ENCODE results near the gene DAGLB. TPM values are rescaled to one million over a fixed set of nuclear protein-coding genes. Genes with fewer than 3 reads are reported as not detected.

The DAGLB gene
- polyA plus RNA-seq, 3 donors = 15.2 to 47.0 (median 16.4) TPM

DNA sequence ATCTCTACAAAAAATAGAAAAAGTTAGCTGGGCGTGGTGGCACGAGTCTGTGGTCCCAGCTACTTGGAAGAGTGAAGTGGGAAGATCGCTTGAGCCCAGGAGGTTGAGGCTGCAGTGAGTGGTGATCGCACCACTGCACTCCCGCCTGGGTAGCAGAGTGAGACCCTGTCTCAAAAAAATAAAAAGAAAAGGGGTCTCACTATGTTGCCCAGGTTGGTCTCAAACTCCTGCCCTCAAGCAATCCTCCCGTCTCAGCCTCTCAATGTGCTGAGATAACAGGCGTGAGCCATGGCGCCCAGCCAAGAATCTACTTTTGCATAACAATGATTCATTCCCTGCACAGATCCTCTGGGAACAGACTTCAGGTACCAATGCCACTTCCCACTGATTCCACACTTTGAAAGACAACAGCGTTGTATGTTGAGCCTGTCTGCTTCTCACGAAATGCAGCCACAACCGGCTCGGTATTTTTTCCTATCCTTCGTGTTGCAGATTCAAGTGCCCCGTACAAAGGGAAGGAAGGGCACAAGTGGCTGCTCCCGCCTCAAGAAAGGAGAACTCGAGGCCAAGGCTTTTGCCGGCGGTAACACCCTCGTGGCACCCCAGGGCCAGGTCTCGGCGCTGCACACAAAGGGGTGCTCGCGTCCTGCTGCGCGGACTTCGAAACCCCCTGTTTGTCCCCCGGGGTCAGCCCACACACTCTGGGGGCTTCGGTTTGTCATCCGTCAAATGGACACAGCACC is 745 bp downstream of the DAGLB start:
- peaks cover 0 to 4% (median 4%) of the 10 kb centered on the region in 3 donors for H3K27me3 Mint-ChIP-seq (ENCODE audit: low read depth in 3 of 3)
- peaks cover 26 to 37% of the 10 kb centered on the region in 2 donors for H3K36me3 ChIP-seq (replicated peaks in 1 of 2; ENCODE audit: control insufficient read depth in 1 of 2, insufficient read depth in 2 of 2, low read length in 2 of 2)
- peaks cover 36 to 52% of the 10 kb centered on the region in 2 donors for H3K4me1 ChIP-seq (ENCODE audit: control insufficient read depth in 1 of 2, insufficient read depth in 2 of 2, low read length in 2 of 2)
- no peaks in the 10 kb centered on the region for H3K9me3 Mint-ChIP-seq
- DNase-seq = peak; percentile 67 to 77 (median 75)
- H2AFZ ChIP-seq (ENCODE audit: insufficient read depth, low read depth, low read length, poor library complexity, severe bottlenecking) = peak overlapping the region; percentile 86
- H3K9me3 ChIP-seq (replicated peaks in 1 of 2; ENCODE audit: control insufficient read depth in 1 of 2, insufficient read depth in 1 of 2, low read length in 2 of 2) = no peaks in the 10 kb centered on the region
- H3K79me2 ChIP-seq (ENCODE audit: insufficient read depth, low read length) = peaks cover 58% of the 10 kb centered on the region
- H3K27me3 ChIP-seq (ENCODE audit: control insufficient read depth in 2 of 2, insufficient read depth in 2 of 2, low read length in 2 of 2) = no peaks in the 10 kb centered on the region
- peak overlapping the region; percentile 71 to 96 (median 88) for H3K4me3 ChIP-seq (replicated peaks in 1 of 3; ENCODE audit: low read depth in 2 of 3, low read length in 3 of 3)
- peaks cover 34 to 38% of the 10 kb centered on the region in 2 donors for H3K36me3 Mint-ChIP-seq
- peaks cover 51% of the 10 kb centered on the region for H3K4me1 Mint-ChIP-seq
- 6% methylated on average over 26 of the region's 29 CpGs for WGBS (ENCODE audit: insufficient coverage)
- peak overlapping the region; percentile 85 to 96 for H3K27ac ChIP-seq (ENCODE audit: low read depth in 1 of 2, low read length in 2 of 2)
- peaks cover 57% of the 10 kb centered on the region for H4K20me1 ChIP-seq (ENCODE audit: insufficient read depth, low read length)
- TF ChIP-seq, protein P1, sequence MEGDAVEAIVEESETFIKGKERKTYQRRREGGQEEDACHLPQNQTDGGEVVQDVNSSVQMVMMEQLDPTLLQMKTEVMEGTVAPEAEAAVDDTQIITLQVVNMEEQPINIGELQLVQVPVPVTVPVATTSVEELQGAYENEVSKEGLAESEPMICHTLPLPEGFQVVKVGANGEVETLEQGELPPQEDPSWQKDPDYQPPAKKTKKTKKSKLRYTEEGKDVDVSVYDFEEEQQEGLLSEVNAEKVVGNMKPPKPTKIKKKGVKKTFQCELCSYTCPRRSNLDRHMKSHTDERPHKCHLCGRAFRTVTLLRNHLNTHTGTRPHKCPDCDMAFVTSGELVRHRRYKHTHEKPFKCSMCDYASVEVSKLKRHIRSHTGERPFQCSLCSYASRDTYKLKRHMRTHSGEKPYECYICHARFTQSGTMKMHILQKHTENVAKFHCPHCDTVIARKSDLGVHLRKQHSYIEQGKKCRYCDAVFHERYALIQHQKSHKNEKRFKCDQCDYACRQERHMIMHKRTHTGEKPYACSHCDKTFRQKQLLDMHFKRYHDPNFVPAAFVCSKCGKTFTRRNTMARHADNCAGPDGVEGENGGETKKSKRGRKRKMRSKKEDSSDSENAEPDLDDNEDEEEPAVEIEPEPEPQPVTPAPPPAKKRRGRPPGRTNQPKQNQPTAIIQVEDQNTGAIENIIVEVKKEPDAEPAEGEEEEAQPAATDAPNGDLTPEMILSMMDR (IDR thresholded peaks at IDR 0.05) = no peak
- H3K27ac Mint-ChIP-seq = peak overlapping the region; percentile 95 to 98 (median 97)
- H3K9ac ChIP-seq (ENCODE audit: insufficient read depth, low read length, poor library complexity, severe bottlenecking) = peak overlapping the region; percentile 82
- intact Hi-C loops (cut with micrococcal nuclease) = no loop called here
- peak overlapping the region; percentile 85 for H3K4me2 ChIP-seq (replicated peaks; ENCODE audit: extremely low read depth, low read length, poor library complexity, severe bottlenecking)
- peak overlapping the region; percentile 92 to 94 for H3K4me3 Mint-ChIP-seq

DNA sequence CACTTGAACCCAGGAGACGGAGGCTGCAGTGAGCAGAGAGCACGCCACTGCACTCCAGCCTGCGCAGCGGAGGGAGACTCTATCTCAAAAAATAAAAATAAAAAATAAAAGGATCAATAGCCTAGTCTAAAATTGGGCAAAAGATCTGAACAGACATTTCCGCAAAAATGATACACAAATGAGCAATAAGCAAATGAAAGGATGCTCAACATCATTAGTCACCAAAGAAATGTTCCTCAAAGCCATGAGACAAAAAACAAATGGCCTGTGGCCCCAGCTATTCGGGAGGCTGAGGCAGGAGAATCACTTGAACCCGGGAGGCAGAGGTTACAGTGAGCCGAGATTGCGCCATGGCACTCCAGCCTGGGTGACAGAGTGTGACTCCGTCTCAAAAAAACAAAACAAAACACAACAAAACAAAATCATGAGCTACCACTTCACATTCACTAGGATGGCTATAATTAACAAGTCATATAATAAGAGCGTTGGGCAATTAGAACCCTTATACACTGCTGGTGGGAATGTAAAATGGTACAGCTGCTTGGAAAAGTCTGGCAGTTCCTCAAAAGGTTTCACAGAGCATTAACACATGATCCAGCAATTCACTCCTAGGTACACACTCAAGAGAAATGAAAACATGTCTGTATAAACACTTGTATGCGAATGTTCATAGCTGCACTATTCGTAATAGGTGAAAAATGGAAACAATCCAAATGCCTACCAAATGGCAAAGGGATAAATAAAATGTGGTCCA is 3.1 kb downstream of the DAGLB start:
- TF ChIP-seq, protein P1 (IDR thresholded peaks at IDR 0.05) = no peak
- H3K4me3 ChIP-seq (replicated peaks in 1 of 3; ENCODE audit: low read depth in 2 of 3, low read length in 3 of 3) = no peak overlapping the region
- H4K20me1 ChIP-seq (ENCODE audit: insufficient read depth, low read length) = peaks cover 80% of the 10 kb centered on the region
- H3K9me3 ChIP-seq (replicated peaks in 1 of 2; ENCODE audit: control insufficient read depth in 1 of 2, insufficient read depth in 1 of 2, low read length in 2 of 2) = no peaks in the 10 kb centered on the region
- H3K4me2 ChIP-seq (replicated peaks; ENCODE audit: extremely low read depth, low read length, poor library complexity, severe bottlenecking) = no peak overlapping the region
- WGBS (ENCODE audit: insufficient coverage) = 96% methylated on average over 5 of the region's 13 CpGs
- H3K27ac Mint-ChIP-seq = peak overlapping the region in 5 of 7 donors; percentile 50 to 85 (median 67)
- H3K4me3 Mint-ChIP-seq = no peak overlapping the region
- H3K4me1 ChIP-seq (ENCODE audit: control insufficient read depth in 1 of 2, insufficient read depth in 2 of 2, low read length in 2 of 2) = peaks cover 41 to 60% of the 10 kb centered on the region in 2 donors
- peaks cover 32 to 50% of the 10 kb centered on the region in 2 donors for H3K36me3 ChIP-seq (replicated peaks in 1 of 2; ENCODE audit: control insufficient read depth in 1 of 2, insufficient read depth in 2 of 2, low read length in 2 of 2)
- intact Hi-C loops (cut with micrococcal nuclease) = loop anchor here in 1 of 2 donors (1.0 kb wide), 1 partner anchor 8 kb away; no protein-coding TSS in a partner anchor
- H3K27ac ChIP-seq (ENCODE audit: low read depth in 1 of 2, low read length in 2 of 2) = peak overlapping the region in 1 of 2 donors; percentile 48
- H3K79me2 ChIP-seq (ENCODE audit: insufficient read depth, low read length) = peaks cover 81% of the 10 kb centered on the region
- H3K9me3 Mint-ChIP-seq = no peaks in the 10 kb centered on the region
- H3K4me1 Mint-ChIP-seq = peaks cover 56% of the 10 kb centered on the region
- H3K9ac ChIP-seq (ENCODE audit: insufficient read depth, low read length, poor library complexity, severe bottlenecking) = no peak overlapping the region
- H3K27me3 ChIP-seq (ENCODE audit: control insufficient read depth in 2 of 2, insufficient read depth in 2 of 2, low read length in 2 of 2) = no peaks in the 10 kb centered on the region
- H3K27me3 Mint-ChIP-seq (ENCODE audit: low read depth in 3 of 3) = peaks cover 0 to 4% (median 4%) of the 10 kb centered on the region in 3 donors
- H2AFZ ChIP-seq (ENCODE audit: insufficient read depth, low read depth, low read length, poor library complexity, severe bottlenecking) = no peak overlapping the region
- peaks cover 43 to 57% of the 10 kb centered on the region in 2 donors for H3K36me3 Mint-ChIP-seq
- DNase-seq = no peak

Measured in CD14-positive monocyte (primary cell).